ENCODE data around the gene TMEM147. TPM values are rescaled to one million over a fixed set of nuclear protein-coding genes. Genes with fewer than 3 reads are reported as not detected.

TMEM147 gene
- total and polyA plus RNA-seq, 2 of the 13 experiments (the other 11 are each of a cell fraction or from before 2014, with no cell fraction given): 141 to 176 TPM

- peak; percentile 66 for FAIRE-seq
- DNase-seq (ENCODE audit: low spot score): peak; percentile 42
- Histone ChIP-seq H3K9ac (ENCODE audit: insufficient read depth, low read depth, low read length) (peak overlapping the region; percentile 69), H3K4me2 (ENCODE audit: low read depth, low read length) (peak overlapping the region; percentile 93), H3K27me3 (ENCODE audit: control insufficient read depth in 1 of 2, insufficient read depth in 2 of 2, low read length in 2 of 2) (peaks cover 1 to 23% of the 10 kb centered on the region in 2 experiments; a peak in 2 of 5 replicates), H3K79me2 (ENCODE audit: insufficient read depth, low read length) (no peaks in the 10 kb centered on the region), H3K27ac (ENCODE audit: extremely low read length, insufficient read depth, low read length) (peak overlapping the region; percentile 58), H3K4me3 (replicated peaks in 1 of 3; ENCODE audit: insufficient read depth in 1 of 3, low read depth in 2 of 3, low read length in 3 of 3) (peak overlapping the region; percentile 65 to 78 (median 69)), H3K36me3 (replicated peaks in 1 of 2; ENCODE audit: control insufficient read depth in 1 of 2, insufficient read depth in 2 of 2, low read length in 2 of 2) (peaks cover 3 to 5% of the 10 kb centered on the region in 2 experiments; a peak in 3 of 5 replicates), H4K20me1 (ENCODE audit: insufficient read depth, low read length) (no peaks in the 10 kb centered on the region), H3K9me3 (ENCODE audit: low read length) (no peaks in the 10 kb centered on the region), H3K4me1 (ENCODE audit: insufficient read depth, low read length) (peaks cover 49% of the 10 kb centered on the region), H2AFZ (ENCODE audit: low read length) (peak overlapping the region; percentile 78)
- no TSS peak for BruUV-seq (replicated peaks)
- CTCF ChIA-PET (ENCODE audit: low intra/inter-chr PET ratio, low total read pairs): interaction anchor here (1.4 to 1.7 kb wide), 2 partner anchors 156 to 261 kb away, joined by 3 to 4 read pairs; no protein-coding TSS in a partner anchor
- intact Hi-C loops (cut with micrococcal nuclease; ENCODE audit: unreplicated experiment): no loop called here
- POLR2A ChIA-PET: interaction anchor here (0.6 to 1.2 kb wide), 2 partner anchors 14 to 39 kb away, joined by 3 read pairs; no protein-coding TSS in a partner anchor
- ATAC-seq: peak; percentile 56
- in situ Hi-C loops (cut with HindIII; ENCODE audit: extremely low pct_ligation_motif_present, low pct_unique_long_range_greater_than_20kb): no loop called here
- WGBS (ENCODE audit: low lambda C conversion rate): 38% methylated on average over 12 of the region's 12 CpGs
- TF ChIP-seq MBD4 (IDR thresholded peaks at IDR 0.05; ENCODE audit: borderline replicate concordance, low read length) (no peak), ZNF17 (CRISPR knock-in tag; IDR thresholded peaks at IDR 0.05) (no peak), MED1 (CRISPR knock-in tag; IDR thresholded peaks at IDR 0.05) (no peak), SMAD3 (CRISPR knock-in tag; IDR thresholded peaks at IDR 0.05) (0 out of 2 replicates have a peak, but pooled peaks have one; percentile 41), ZNF256 (CRISPR knock-in tag; conservative IDR thresholded peaks at IDR 0.05) (no peak), HNRNPUL1 (IDR thresholded peaks at IDR 0.05; ENCODE audit: low read depth, low read length) (no peak), ATRX (CRISPR knock-in tag; IDR thresholded peaks at IDR 0.05; ENCODE audit: borderline replicate concordance) (no peak), RCOR2 (CRISPR knock-in tag; IDR thresholded peaks at IDR 0.05) (no peak), YEATS4 (CRISPR knock-in tag; IDR thresholded peaks at IDR 0.05; ENCODE audit: borderline replicate concordance) (0 out of 2 replicates have a peak, but pooled peaks have one; percentile 5), CHD4 (IDR thresholded peaks at IDR 0.05; ENCODE audit: borderline replicate concordance, low read length) (no peak), ZNF672 (CRISPR knock-in tag; IDR thresholded peaks at IDR 0.05) (no peak), REXO4 (CRISPR knock-in tag; IDR thresholded peaks at IDR 0.05; ENCODE audit: borderline replicate concordance) (no peak), USF2 (IDR thresholded peaks at IDR 0.05; ENCODE audit: low read depth, low read length) (no peak; the same call in 1 of the 2 replicates), USF2 (CRISPR knock-in tag; IDR thresholded peaks at IDR 0.05; ENCODE audit: borderline replicate concordance) (peak; percentile 64; the same call in 1 of the 2 replicates), SRF (IDR thresholded peaks at IDR 0.05; ENCODE audit: low read depth, low read length) (no peak), MED13 (CRISPR knock-in tag; IDR thresholded peaks at IDR 0.05) (no peak), SIN3A (IDR thresholded peaks at IDR 0.05; ENCODE audit: borderline replicate concordance, low read depth, low read length) (peak; percentile 61; the same call in 1 of the 2 replicates)
- TF ChIP-seq, protein P1, sequence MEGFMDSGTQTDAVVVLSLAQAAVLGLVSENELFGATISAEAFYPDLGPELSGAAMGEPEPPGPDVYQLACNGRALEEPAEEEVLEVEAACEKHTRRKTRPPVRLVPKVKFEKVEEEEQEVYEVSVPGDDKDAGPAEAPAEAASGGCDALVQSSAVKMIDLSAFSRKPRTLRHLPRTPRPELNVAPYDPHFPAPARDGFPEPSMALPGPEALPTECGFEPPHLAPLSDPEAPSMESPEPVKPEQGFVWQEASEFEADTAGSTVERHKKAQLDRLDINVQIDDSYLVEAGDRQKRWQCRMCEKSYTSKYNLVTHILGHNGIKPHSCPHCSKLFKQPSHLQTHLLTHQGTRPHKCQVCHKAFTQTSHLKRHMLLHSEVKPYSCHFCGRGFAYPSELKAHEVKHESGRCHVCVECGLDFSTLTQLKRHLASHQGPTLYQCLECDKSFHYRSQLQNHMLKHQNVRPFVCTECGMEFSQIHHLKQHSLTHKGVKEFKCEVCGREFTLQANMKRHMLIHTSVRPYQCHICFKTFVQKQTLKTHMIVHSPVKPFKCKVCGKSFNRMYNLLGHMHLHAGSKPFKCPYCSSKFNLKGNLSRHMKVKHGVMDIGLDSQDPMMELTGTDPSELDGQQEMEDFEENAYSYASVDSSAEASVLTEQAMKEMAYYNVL (CRISPR knock-in tag; IDR thresholded peaks at IDR 0.05; ENCODE audit: borderline replicate concordance): no peak
- TF ChIP-seq, protein P2, sequence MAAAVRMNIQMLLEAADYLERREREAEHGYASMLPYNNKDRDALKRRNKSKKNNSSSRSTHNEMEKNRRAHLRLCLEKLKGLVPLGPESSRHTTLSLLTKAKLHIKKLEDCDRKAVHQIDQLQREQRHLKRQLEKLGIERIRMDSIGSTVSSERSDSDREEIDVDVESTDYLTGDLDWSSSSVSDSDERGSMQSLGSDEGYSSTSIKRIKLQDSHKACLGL (CRISPR knock-in tag; IDR thresholded peaks at IDR 0.05): 0 out of 2 replicates have a peak, but pooled peaks have one; percentile 27
- TF ChIP-seq, protein P3, sequence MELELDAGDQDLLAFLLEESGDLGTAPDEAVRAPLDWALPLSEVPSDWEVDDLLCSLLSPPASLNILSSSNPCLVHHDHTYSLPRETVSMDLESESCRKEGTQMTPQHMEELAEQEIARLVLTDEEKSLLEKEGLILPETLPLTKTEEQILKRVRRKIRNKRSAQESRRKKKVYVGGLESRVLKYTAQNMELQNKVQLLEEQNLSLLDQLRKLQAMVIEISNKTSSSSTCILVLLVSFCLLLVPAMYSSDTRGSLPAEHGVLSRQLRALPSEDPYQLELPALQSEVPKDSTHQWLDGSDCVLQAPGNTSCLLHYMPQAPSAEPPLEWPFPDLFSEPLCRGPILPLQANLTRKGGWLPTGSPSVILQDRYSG (CRISPR knock-in tag; IDR thresholded peaks at IDR 0.05): no peak
These were observed 36.3 kb upstream of the TMEM147 start for GRCh38 chr19:35509018-35509652.

All from HepG2 (cell line).